Measurements from ENCODE around the gene SPATA31C1. TPM values are rescaled to one million over a fixed set of nuclear protein-coding genes. Genes with fewer than 3 reads are reported as not detected.

SPATA31C1 gene
- total and polyA plus RNA-seq, 2 of the 13 experiments (the other 11 are each of a cell fraction or from before 2014, with no cell fraction given), result not detected

- ATAC-seq (no peak), FAIRE-seq (no peak)
Observed at GRCh38 chr9:87957839-87958238, 40.1 kb downstream of the SPATA31C1 start.

More at GRCh38 chr9:87957839-87958238, 40.1 kb downstream of the SPATA31C1 start:
- no peaks in the 10 kb centered on the region for H3K79me2 ChIP-seq (ENCODE audit: insufficient read depth, low read length)
- TF ChIP-seq ZNF34 (CRISPR knock-in tag; IDR thresholded peaks at IDR 0.05; ENCODE audit: borderline replicate concordance) (no peak), ZKSCAN8 (CRISPR knock-in tag; IDR thresholded peaks at IDR 0.05; ENCODE audit: borderline replicate concordance) (no peak), BCL6 (CRISPR knock-in tag; IDR thresholded peaks at IDR 0.05) (no peak), ZFP1 (CRISPR knock-in tag; IDR thresholded peaks at IDR 0.05) (no peak), ZBTB38 (CRISPR knock-in tag; IDR thresholded peaks at IDR 0.05) (no peak), ZNF609 (CRISPR knock-in tag; IDR thresholded peaks at IDR 0.05; ENCODE audit: borderline replicate concordance) (no peak), CTCF (CRISPR knock-in tag; IDR thresholded peaks at IDR 0.05) (no peak), PRDM15 (CRISPR knock-in tag; IDR thresholded peaks at IDR 0.05) (no peak)
- no peak for DNase-seq (ENCODE audit: low spot score)
- ChIA-PET POLR2A (no interaction called here), CTCF (ENCODE audit: low intra/inter-chr PET ratio, low total read pairs) (no interaction called here)
- no peak overlapping the region for H3K9ac ChIP-seq (ENCODE audit: insufficient read depth, low read depth, low read length)
- in situ Hi-C loops (cut with HindIII; ENCODE audit: extremely low pct_ligation_motif_present, low pct_unique_long_range_greater_than_20kb), result loop anchor here (10.0 kb wide), 1 partner anchor 617 kb away; no protein-coding TSS in a partner anchor
- no peaks in the 10 kb centered on the region for H3K27me3 ChIP-seq (ENCODE audit: control insufficient read depth in 1 of 2, insufficient read depth in 2 of 2, low read length in 2 of 2)
- WGBS (ENCODE audit: low lambda C conversion rate), result 29% methylated on average over 7 of the region's 7 CpGs
- intact Hi-C loops (cut with micrococcal nuclease; ENCODE audit: unreplicated experiment), result no loop called here
- H3K27ac ChIP-seq (ENCODE audit: extremely low read length, insufficient read depth, low read length), result no peak overlapping the region
- no peak overlapping the region for H3K4me3 ChIP-seq (replicated peaks in 1 of 3; ENCODE audit: insufficient read depth in 1 of 3, low read depth in 2 of 3, low read length in 3 of 3)
- H3K9me3 ChIP-seq (ENCODE audit: low read length), result no peaks in the 10 kb centered on the region
- no peaks in the 10 kb centered on the region for H3K4me1 ChIP-seq (ENCODE audit: insufficient read depth, low read length)
- H2AFZ ChIP-seq (ENCODE audit: low read length), result no peak overlapping the region
- no peaks in the 10 kb centered on the region for H4K20me1 ChIP-seq (ENCODE audit: insufficient read depth, low read length)
- no TSS peak for BruUV-seq (replicated peaks)
- H3K36me3 ChIP-seq (replicated peaks in 1 of 2; ENCODE audit: control insufficient read depth in 1 of 2, insufficient read depth in 2 of 2, low read length in 2 of 2), result no peaks in the 10 kb centered on the region
- no peak overlapping the region for H3K4me2 ChIP-seq (ENCODE audit: low read depth, low read length)
